Measurements from ENCODE around the gene SDCBP2. TPM values are rescaled to one million over a fixed set of nuclear protein-coding genes. Genes with fewer than 3 reads are reported as not detected.

The SDCBP2 gene
- total and polyA plus RNA-seq, 2 donors (not counting 1 experiment from before 2014, with no cell fraction given), result 1.2 to 1.3 TPM

DNA sequence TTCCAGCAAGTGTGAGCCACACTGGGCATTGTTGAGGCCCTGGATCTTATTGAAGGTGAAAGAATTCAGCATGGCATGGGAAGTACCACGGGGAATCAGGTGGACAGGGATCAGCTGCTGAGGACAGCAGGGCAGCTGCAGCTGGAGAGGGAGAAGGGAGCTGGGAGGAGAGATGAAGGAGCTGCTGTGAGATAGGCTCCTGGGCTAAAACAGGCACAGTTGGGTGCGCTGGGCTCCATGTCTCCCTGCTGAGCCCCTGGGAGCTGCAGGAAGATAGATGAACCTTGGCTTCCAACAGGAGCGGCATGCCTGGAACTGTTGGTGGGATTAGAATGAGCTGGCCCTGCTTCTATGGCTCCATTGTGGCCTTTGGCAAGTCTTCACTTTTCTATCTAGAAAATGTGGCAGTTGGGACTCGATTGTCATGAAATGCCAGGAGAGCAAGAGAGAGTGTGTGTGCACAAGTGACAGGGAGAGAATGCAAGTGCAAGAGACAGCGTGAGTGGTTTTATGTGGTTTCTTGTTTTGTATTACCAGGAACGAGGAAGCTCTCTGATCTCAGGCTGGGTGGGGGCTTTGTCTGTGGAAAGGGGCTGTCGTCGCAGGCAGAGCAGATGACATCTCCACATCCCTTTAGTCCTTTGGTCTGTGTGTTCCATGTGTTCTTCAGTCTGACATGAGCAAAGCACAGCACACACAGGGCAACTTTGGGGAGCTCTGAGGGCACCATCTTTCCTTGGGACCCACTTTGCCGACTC is 42.5 kb downstream of the SDCBP2 start:
- 69% methylated on average over 8 of the region's 9 CpGs for WGBS (ENCODE audit: insufficient coverage)
- no peak overlapping the region for H3K27ac Mint-ChIP-seq
- H3K27me3 Mint-ChIP-seq, result peaks cover 10% of the 10 kb centered on the region
- Histone ChIP-seq H3K4me3 (ENCODE audit: control extremely low read depth in 1 of 5, extremely low read depth in 1 of 5, insufficient read depth in 1 of 5, low read depth in 2 of 5, low read length in 4 of 5) (no peak overlapping the region), H2AFZ (ENCODE audit: insufficient read depth, low read depth, low read length, poor library complexity, severe bottlenecking) (no peak overlapping the region), H3K9me3 (ENCODE audit: control extremely low read depth in 1 of 3, control insufficient read depth in 2 of 3, insufficient read depth in 1 of 3, low read length in 2 of 3) (no peaks in the 10 kb centered on the region), H3K4me1 (ENCODE audit: control insufficient read depth in 2 of 2, insufficient read depth in 2 of 2, low read length in 2 of 2) (no peaks in the 10 kb centered on the region), H4K20me1 (ENCODE audit: control insufficient read depth, insufficient read depth, low read length, poor library complexity, severe bottlenecking) (no peaks in the 10 kb centered on the region), H3K79me2 (ENCODE audit: control insufficient read depth, insufficient read depth, low read length) (no peaks in the 10 kb centered on the region), H3K27ac (ENCODE audit: low read length in 2 of 2) (no peak overlapping the region), H3K4me2 (replicated peaks; ENCODE audit: low read depth, low read length, poor library complexity, severe bottlenecking) (no peak overlapping the region), H3K9ac (ENCODE audit: low read length) (no peak overlapping the region), H3K36me3 (replicated peaks in 1 of 2; ENCODE audit: control extremely low read depth in 1 of 2, control insufficient read depth in 1 of 2, extremely low read depth in 1 of 2, insufficient read depth in 2 of 2, low read length in 1 of 2) (no peaks in the 10 kb centered on the region), H3K27me3 (replicated peaks in 1 of 4; ENCODE audit: control extremely low read depth in 1 of 4, control insufficient read depth in 3 of 4, insufficient read depth in 4 of 4, low read length in 3 of 4) (no peaks in the 10 kb centered on the region)
- DNase-seq (no peak), ATAC-seq (ENCODE audit: low read depth) (no peak)
- no peak overlapping the region for H3K4me3 Mint-ChIP-seq
- intact Hi-C loops (cut with micrococcal nuclease), result no loop called here
- ChIA-PET CTCF (interaction anchor here (1.0 kb wide), 1 partner anchor 74 kb away, joined by 3 read pairs; no protein-coding TSS in a partner anchor), POLR2A (no interaction called here)
- H3K4me1 Mint-ChIP-seq, result no peaks in the 10 kb centered on the region
- no peaks in the 10 kb centered on the region for H3K9me3 Mint-ChIP-seq (ENCODE audit: insufficient read depth)
- TF ChIP-seq EZH2 (IDR thresholded peaks at IDR 0.05; ENCODE audit: borderline replicate concordance, insufficient read depth, low read depth, low read length, poor library complexity, severe bottlenecking), result no peak
- TF ChIP-seq, protein P1, sequence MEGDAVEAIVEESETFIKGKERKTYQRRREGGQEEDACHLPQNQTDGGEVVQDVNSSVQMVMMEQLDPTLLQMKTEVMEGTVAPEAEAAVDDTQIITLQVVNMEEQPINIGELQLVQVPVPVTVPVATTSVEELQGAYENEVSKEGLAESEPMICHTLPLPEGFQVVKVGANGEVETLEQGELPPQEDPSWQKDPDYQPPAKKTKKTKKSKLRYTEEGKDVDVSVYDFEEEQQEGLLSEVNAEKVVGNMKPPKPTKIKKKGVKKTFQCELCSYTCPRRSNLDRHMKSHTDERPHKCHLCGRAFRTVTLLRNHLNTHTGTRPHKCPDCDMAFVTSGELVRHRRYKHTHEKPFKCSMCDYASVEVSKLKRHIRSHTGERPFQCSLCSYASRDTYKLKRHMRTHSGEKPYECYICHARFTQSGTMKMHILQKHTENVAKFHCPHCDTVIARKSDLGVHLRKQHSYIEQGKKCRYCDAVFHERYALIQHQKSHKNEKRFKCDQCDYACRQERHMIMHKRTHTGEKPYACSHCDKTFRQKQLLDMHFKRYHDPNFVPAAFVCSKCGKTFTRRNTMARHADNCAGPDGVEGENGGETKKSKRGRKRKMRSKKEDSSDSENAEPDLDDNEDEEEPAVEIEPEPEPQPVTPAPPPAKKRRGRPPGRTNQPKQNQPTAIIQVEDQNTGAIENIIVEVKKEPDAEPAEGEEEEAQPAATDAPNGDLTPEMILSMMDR (IDR thresholded peaks at IDR 0.05), result no peak
